Esophagus squamous epithelium (tissue), 5 donors: ENCODE results near the gene ELOVL2. TPM values are rescaled to one million over a fixed set of nuclear protein-coding genes. Genes with fewer than 3 reads are reported as not detected.

Source experiments
- DNase-seq: peaks from one replicate; lab custom pipeline; 2025; lab: John Stamatoyannopoulos, UW
- H3K27ac ChIP-seq, 4 donors: fragments of 200-600 bp; sonication (generic); one replicate each; pipeline ENCODE4 v1.5.1; 2016 to 2019; ENCODE audit warnings: mild to moderate bottlenecking in 1 of 4
- H3K27me3 ChIP-seq, 4 donors: fragments of 200-600 bp; sonication (generic); 1 replicate in 3 of 4; 2 replicates in 1 of 4; pipeline versions ENCODE4 v1.5.1 to v1.6.0; 2017 to 2021; ENCODE audit warnings: antibody characterized with exemption in 1 of 4
- H3K36me3 ChIP-seq, 3 donors: fragments of 200-600 bp; sonication (generic); one replicate each; pipeline ENCODE4 v1.5.1; 2016 to 2019
- H3K4me1 ChIP-seq, 3 donors: fragments of 200-600 bp; sonication (generic); one replicate each; pipeline ENCODE4 v1.5.1; 2017 to 2019
- H3K4me3 ChIP-seq, 4 donors: fragments of 200-600 bp; sonication (generic); 1 replicate in 3 of 4; 2 replicates in 1 of 4; pipeline ENCODE4 v1.5.1; 2016 to 2019; ENCODE audit warnings: mild to moderate bottlenecking in 2 of 4, moderate library complexity in 1 of 4
- H3K9me3 ChIP-seq, 3 donors: fragments of 200-600 bp; sonication (generic); one replicate each; pipeline ENCODE4 v1.5.1; 2016 to 2019
- CTCF ChIP-seq, 6 experiments: fragments of 450-650 bp in 4 of 6; fragments of 200-600 bp in 2 of 6; sonication (generic) in 2 of 6; IDR thresholded peaks; one replicate each; pipeline ENCODE4 v1.5.1; 2016 to 2019; ENCODE audit warnings: antibody characterized with exemption in 6 of 6, mild to moderate bottlenecking in 4 of 6, moderate library complexity in 4 of 6
- POLR2A ChIP-seq, 4 donors: fragments of 450-650 bp; IDR thresholded peaks; one replicate each; pipeline ENCODE4 v1.6.1; 2017; ENCODE audit warnings: antibody characterized with exemption in 4 of 4, mild to moderate bottlenecking in 4 of 4, moderate library complexity in 3 of 4
- WGBS, 2 donors: methylation state at CpG; one replicate each; pipeline ENCODE4 v1.1.5; 2018; 5-methylcytosine and 5-hydroxymethylcytosine counted together
- intact Hi-C: fragments of 100-400 bp; cut with DNase I; formaldehyde crosslinking; loops from one replicate; pipeline ENCODE4 v1.15.0; 2022
- total RNA-seq, 4 donors: library from RNA; depleted of rRNA; stranded (reverse); fragments of >200 nt; gene quantifications; one replicate each; pipeline ENCODE4 v1.1.0, GENCODE V29; 2016
- donor health status: DM: yes; HTN: yes; CAD: no.

ELOVL2 gene
- total RNA-seq, 4 donors from 2014 or later, result 0.06 to 0.38 (median 0.18) TPM; not detected in 1

GRCh38 chr6:10957414-10957886 lies 86.7 kb downstream of the ELOVL2 start:
- intact Hi-C loops, result no loop called here
- H3K4me1 ChIP-seq, result no peaks in the 10 kb centered on the region
- no peak for TF ChIP-seq POLR2A (IDR thresholded peaks at IDR 0.05)
- no peak for TF ChIP-seq CTCF (IDR thresholded peaks at IDR 0.05)
- no peaks in the 10 kb centered on the region for H3K36me3 ChIP-seq
- H3K27ac ChIP-seq, result no peak overlapping the region
- H3K27me3 ChIP-seq, result no peaks in the 10 kb centered on the region
- WGBS, 2 donors, result 64 to 67% methylated on average over 6 of the region's 6 CpGs
- DNase-seq, result no peak
- H3K4me3 ChIP-seq, result no peak overlapping the region
- no peaks in the 10 kb centered on the region for H3K9me3 ChIP-seq

- Histone ChIP-seq H3K4me1 (no peaks in the 10 kb centered on the region), H3K36me3 (no peaks in the 10 kb centered on the region), H3K27me3 (no peaks in the 10 kb centered on the region), H3K27ac (no peak overlapping the region), H3K4me3 (no peak overlapping the region), H3K9me3 (no peaks in the 10 kb centered on the region)
- intact Hi-C loops, result no loop called here
- DNase-seq, result no peak
- TF ChIP-seq CTCF (IDR thresholded peaks at IDR 0.05), result no peak
- TF ChIP-seq POLR2A (IDR thresholded peaks at IDR 0.05), result no peak
These were observed 87.3 kb downstream of the ELOVL2 start for GRCh38 chr6:10956776-10957175.

GRCh38 chr6:10954590-10955010 lies 89.5 kb downstream of the ELOVL2 start:
- H3K4me1 ChIP-seq, result no peaks in the 10 kb centered on the region
- DNase-seq, result no peak
- 38 to 40% methylated on average over 11 to 15 of the region's 15 CpGs for WGBS, 2 donors
- TF ChIP-seq POLR2A (IDR thresholded peaks at IDR 0.05) (no peak), CTCF (IDR thresholded peaks at IDR 0.05) (peak; percentile 42 to 87 (median 70))
- no peak overlapping the region for H3K4me3 ChIP-seq
- no peaks in the 10 kb centered on the region for H3K27me3 ChIP-seq
- H3K9me3 ChIP-seq, result no peaks in the 10 kb centered on the region
- H3K36me3 ChIP-seq, result no peaks in the 10 kb centered on the region
- no peak overlapping the region for H3K27ac ChIP-seq
- intact Hi-C loops, result loop anchor here (5.0 kb wide), 1 partner anchor 113 kb away; no protein-coding TSS in a partner anchor

GRCh38 chr6:10951675-10952282 lies 92.3 kb downstream of the ELOVL2 start:
- no peaks in the 10 kb centered on the region for H3K9me3 ChIP-seq
- DNase-seq, result no peak
- no peak overlapping the region for H3K4me3 ChIP-seq
- H3K27me3 ChIP-seq, result no peaks in the 10 kb centered on the region
- WGBS, 2 donors, result 27 to 39% methylated on average over 6 of the region's 6 CpGs
- H3K36me3 ChIP-seq, result no peaks in the 10 kb centered on the region
- no peak for TF ChIP-seq POLR2A (IDR thresholded peaks at IDR 0.05)
- peak in 4 of 6 experiments; percentile 22 to 53 (median 24) for TF ChIP-seq CTCF (IDR thresholded peaks at IDR 0.05)
- intact Hi-C loops, result loop anchor here (5.0 kb wide), 1 partner anchor 116 kb away; no protein-coding TSS in a partner anchor
- H3K4me1 ChIP-seq, result no peaks in the 10 kb centered on the region
- H3K27ac ChIP-seq, result no peak overlapping the region

DNA sequence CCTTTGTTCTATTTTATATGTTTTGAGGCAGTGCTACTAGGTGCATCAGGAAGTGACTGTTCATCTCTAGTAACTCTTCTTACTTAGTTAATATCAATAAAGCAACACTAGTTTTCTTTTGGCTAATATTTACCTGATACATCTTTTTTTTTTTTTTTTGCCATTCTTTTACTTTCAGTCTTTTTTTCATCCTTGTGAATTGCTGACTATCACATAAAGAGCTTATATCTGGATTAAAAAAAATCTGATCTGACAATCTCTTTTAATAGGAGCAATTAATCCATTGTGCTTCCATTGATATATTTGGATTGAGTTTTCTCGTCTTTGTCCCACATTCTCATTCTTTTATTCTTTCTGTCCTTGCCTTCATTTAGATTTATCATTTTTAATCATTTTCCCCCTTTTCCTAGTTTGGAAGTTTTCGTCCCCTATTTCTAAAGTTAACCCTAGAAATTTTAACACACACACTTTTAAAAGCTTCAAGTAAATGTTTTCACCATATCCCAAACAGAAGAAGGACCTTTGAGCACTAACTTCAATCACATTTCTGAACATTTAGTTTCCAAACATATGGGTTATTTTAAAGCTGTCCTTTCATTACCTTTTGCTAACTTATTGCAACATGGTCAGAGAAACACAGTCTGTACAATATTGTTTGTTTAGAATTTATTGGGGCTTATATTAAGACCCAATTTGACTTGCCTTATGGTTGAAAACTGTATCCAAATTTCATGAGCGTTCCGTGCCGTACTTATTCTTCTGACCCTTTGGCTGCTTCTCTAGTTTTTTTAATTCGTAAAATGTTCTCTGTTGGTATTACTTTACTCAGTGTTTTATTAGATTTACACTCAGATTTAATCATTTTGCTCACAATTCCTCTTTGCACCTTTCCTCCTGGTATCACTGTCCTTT lies 94.3 kb downstream of the ELOVL2 start:
- intact Hi-C loops, result loop anchor here (5.0 kb wide), 1 partner anchor 117 kb away; no protein-coding TSS in a partner anchor
- H3K4me3 ChIP-seq, result no peak overlapping the region
- DNase-seq, result no peak
- no peaks in the 10 kb centered on the region for H3K36me3 ChIP-seq
- TF ChIP-seq CTCF (IDR thresholded peaks at IDR 0.05), result no peak
- TF ChIP-seq POLR2A (IDR thresholded peaks at IDR 0.05), result no peak
- H3K9me3 ChIP-seq, result no peaks in the 10 kb centered on the region
- H3K27ac ChIP-seq, result no peak overlapping the region
- WGBS, 2 donors, result 70 to 73% methylated on average over 6 of the region's 6 CpGs
- H3K27me3 ChIP-seq, result no peaks in the 10 kb centered on the region
- no peaks in the 10 kb centered on the region for H3K4me1 ChIP-seq
